PC-9 (cell line): Measurements from ENCODE around the gene CACNA1D.

ENCODE experiments used
- EZH2 ChIP-seq: fragments of 200-600 bp; sonication (generic); IDR thresholded peaks from 2 replicates; pipeline ENCODE4 v1.8.0; 2017; ENCODE audit warnings: antibody characterized with exemption, low read depth
- TF ChIP-seq, protein P1 (sequence below): fragments of 200-600 bp; sonication (generic); conservative IDR thresholded peaks from 2 replicates; pipeline ENCODE4 v1.6.1; 2017; ENCODE audit warnings: mixed run types, antibody characterized with exemption, mild to moderate bottlenecking, moderate library complexity

DNA sequence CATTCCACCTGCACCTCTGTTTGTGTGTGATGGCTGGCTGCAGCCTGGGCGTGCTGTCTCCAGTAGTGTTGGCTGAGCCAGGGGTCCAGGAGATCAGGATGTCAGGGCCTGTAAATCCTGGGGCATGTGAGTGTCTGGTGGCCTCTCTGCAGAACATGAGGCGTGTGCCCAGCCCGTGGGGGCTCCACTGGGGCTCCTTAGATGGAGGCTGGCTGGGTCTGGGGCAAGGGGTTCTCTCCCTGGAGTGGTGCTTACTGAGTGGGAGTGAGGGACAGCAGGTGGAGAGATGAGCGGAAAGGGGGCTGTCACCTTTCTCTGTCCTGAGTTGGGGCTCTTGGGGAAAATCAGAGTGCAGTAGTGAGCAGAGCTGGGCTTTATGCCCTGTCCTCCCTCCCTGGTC is 199.6 kb downstream of the CACNA1D start:
- TF ChIP-seq, protein P1, sequence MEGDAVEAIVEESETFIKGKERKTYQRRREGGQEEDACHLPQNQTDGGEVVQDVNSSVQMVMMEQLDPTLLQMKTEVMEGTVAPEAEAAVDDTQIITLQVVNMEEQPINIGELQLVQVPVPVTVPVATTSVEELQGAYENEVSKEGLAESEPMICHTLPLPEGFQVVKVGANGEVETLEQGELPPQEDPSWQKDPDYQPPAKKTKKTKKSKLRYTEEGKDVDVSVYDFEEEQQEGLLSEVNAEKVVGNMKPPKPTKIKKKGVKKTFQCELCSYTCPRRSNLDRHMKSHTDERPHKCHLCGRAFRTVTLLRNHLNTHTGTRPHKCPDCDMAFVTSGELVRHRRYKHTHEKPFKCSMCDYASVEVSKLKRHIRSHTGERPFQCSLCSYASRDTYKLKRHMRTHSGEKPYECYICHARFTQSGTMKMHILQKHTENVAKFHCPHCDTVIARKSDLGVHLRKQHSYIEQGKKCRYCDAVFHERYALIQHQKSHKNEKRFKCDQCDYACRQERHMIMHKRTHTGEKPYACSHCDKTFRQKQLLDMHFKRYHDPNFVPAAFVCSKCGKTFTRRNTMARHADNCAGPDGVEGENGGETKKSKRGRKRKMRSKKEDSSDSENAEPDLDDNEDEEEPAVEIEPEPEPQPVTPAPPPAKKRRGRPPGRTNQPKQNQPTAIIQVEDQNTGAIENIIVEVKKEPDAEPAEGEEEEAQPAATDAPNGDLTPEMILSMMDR, result no peak
- TF ChIP-seq EZH2, result no peak
